ENCODE data around the gene RBM28. TPM values are rescaled to one million over a fixed set of nuclear protein-coding genes. Genes with fewer than 3 reads are reported as not detected.

The RBM28 gene
- total and polyA plus RNA-seq, 7 donors, result 22.8 to 45.0 (median 28.8) TPM

DNA sequence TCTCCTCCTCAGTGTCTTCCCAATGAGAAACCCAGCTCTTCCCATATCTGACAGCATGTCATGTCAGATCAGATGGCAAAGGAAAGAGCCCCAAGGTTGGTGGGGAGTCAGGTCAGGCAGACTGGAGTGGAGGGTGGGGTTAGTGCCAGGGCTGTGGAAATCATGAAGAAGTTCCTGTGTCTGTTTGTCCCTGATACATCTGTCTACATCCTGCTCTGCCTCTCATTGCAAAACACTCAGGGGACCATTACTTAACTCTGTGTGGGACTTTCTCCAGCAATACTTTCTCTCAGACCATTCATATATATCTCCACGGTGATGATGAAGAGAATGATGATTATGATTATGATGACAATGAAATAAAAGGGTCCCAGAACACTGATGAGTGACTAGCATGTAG is 14.5 kb upstream of the RBM28 start:
- Histone ChIP-seq H3K4me3 (no peak overlapping the region), H3K27ac (no peak overlapping the region)
- 70 to 90% (median 87%) methylated on average over 1 of the region's 1 CpG for WGBS, 3 donors

DNA sequence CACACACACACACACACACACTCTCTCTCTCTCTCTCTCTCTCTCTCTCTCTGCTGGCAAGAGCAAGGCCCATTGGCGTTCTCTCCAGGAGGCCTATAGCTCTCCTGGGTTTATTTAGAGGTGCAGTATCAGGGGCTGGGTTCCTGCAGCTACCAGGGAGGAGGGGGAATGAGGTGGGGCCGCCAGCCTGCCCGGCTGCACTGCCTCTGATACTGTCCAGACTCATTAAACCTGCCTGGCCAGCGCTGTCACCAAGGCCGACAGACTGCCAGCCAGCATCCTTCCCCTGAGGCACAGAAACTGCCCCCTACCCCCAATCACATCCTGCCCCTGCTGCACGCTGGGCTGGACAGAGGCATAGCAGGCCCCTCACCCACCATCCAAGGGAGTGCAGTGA is 13.5 kb upstream of the RBM28 start:
- 79 to 87% (median 81%) methylated on average over 5 to 6 of the region's 6 CpGs for WGBS, 3 donors
- ATAC-seq (no peak), DNase-seq (no peak)
- Histone ChIP-seq H3K27ac (no peak overlapping the region), H3K4me3 (no peak overlapping the region), H3K4me1 (peaks cover 9% of the 10 kb centered on the region), H3K36me3 (ENCODE audit: insufficient read depth in 1 of 2, low read depth in 1 of 2) (no peaks in the 10 kb centered on the region), H3K9me3 (no peaks in the 10 kb centered on the region), H3K27me3 (ENCODE audit: insufficient read depth in 3 of 3, low read length in 2 of 3) (no peaks in the 10 kb centered on the region)
- intact Hi-C loops (cut with DNase I), result no loop called here
- TF ChIP-seq, protein P1, sequence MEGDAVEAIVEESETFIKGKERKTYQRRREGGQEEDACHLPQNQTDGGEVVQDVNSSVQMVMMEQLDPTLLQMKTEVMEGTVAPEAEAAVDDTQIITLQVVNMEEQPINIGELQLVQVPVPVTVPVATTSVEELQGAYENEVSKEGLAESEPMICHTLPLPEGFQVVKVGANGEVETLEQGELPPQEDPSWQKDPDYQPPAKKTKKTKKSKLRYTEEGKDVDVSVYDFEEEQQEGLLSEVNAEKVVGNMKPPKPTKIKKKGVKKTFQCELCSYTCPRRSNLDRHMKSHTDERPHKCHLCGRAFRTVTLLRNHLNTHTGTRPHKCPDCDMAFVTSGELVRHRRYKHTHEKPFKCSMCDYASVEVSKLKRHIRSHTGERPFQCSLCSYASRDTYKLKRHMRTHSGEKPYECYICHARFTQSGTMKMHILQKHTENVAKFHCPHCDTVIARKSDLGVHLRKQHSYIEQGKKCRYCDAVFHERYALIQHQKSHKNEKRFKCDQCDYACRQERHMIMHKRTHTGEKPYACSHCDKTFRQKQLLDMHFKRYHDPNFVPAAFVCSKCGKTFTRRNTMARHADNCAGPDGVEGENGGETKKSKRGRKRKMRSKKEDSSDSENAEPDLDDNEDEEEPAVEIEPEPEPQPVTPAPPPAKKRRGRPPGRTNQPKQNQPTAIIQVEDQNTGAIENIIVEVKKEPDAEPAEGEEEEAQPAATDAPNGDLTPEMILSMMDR (IDR thresholded peaks at IDR 0.05), result no peak

More for the DNA sequence above, 14.5 kb upstream of the RBM28 start:
- H3K9me3 ChIP-seq, result no peaks in the 10 kb centered on the region
- no peaks in the 10 kb centered on the region for H3K27me3 ChIP-seq (ENCODE audit: insufficient read depth in 3 of 3, low read length in 2 of 3)
- H3K4me1 ChIP-seq, result peaks cover 5% of the 10 kb centered on the region
- TF ChIP-seq, protein P1 (IDR thresholded peaks at IDR 0.05), result no peak
- DNase-seq (no peak), ATAC-seq (no peak)
- H3K36me3 ChIP-seq (ENCODE audit: insufficient read depth in 1 of 2, low read depth in 1 of 2), result no peaks in the 10 kb centered on the region
- intact Hi-C loops (cut with DNase I), result no loop called here

GRCh38 chr7:128356546-128357216 is 13.0 kb upstream of the RBM28 start:
- ATAC-seq, result no peak
- intact Hi-C loops (cut with DNase I), result no loop called here
- no peak overlapping the region for H3K4me3 ChIP-seq
- H3K9me3 ChIP-seq, result no peaks in the 10 kb centered on the region
- DNase-seq, result no peak
- H3K27me3 ChIP-seq (ENCODE audit: insufficient read depth in 3 of 3, low read length in 2 of 3), result no peaks in the 10 kb centered on the region
- WGBS, 3 donors, result 72 to 87% (median 84%) methylated on average over 2 of the region's 2 CpGs
- H3K36me3 ChIP-seq (ENCODE audit: insufficient read depth in 1 of 2, low read depth in 1 of 2), result no peaks in the 10 kb centered on the region
- H3K27ac ChIP-seq, result no peak overlapping the region
- H3K4me1 ChIP-seq, result peaks cover 5% of the 10 kb centered on the region
- TF ChIP-seq, protein P1 (IDR thresholded peaks at IDR 0.05), result no peak

GRCh38 chr7:128353610-128354009 is 9.9 kb upstream of the RBM28 start:
- peaks cover 0 to 8% (median 0%) of the 10 kb centered on the region in 3 donors for H3K27me3 ChIP-seq (ENCODE audit: insufficient read depth in 3 of 3, low read length in 2 of 3)
- H3K36me3 ChIP-seq (ENCODE audit: insufficient read depth in 1 of 2, low read depth in 1 of 2), result no peaks in the 10 kb centered on the region
- no peak for ATAC-seq
- H3K9me3 ChIP-seq, result no peaks in the 10 kb centered on the region
- intact Hi-C loops (cut with DNase I), result no loop called here
- no peak for DNase-seq
- 94 to 100% (median 96%) methylated on average over 1 of the region's 1 CpG for WGBS, 3 donors
- H3K4me3 ChIP-seq, result no peak overlapping the region
- H3K4me1 ChIP-seq, result peaks cover 5% of the 10 kb centered on the region
- H3K27ac ChIP-seq, result no peak overlapping the region
- TF ChIP-seq, protein P1 (IDR thresholded peaks at IDR 0.05), result no peak

DNA sequence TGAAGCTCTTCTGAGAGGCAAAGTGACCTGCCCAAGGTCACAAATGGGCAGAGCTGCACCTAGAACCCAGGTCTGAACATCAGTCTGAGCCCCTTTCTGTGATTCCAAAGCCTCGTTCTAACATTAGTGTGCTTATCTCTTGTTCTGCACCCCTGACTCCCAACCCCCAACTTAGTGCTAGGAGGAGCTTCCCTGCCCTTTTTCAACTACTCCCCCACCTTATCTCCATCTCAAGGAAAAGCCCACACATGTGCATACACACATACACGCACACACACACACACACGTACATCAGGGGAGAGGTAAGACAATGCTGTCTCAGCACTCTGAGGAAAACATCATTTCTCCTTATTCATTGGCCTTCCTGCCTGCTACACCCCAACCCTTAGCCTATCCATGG is 9.5 kb upstream of the RBM28 start:
- ATAC-seq (no peak), DNase-seq (no peak)
- Histone ChIP-seq H3K4me1 (peaks cover 5% of the 10 kb centered on the region), H3K9me3 (no peaks in the 10 kb centered on the region), H3K36me3 (ENCODE audit: insufficient read depth in 1 of 2, low read depth in 1 of 2) (no peaks in the 10 kb centered on the region), H3K27ac (no peak overlapping the region), H3K4me3 (no peak overlapping the region), H3K27me3 (ENCODE audit: insufficient read depth in 3 of 3, low read length in 2 of 3) (peaks cover 0 to 8% (median 0%) of the 10 kb centered on the region in 3 donors)
- TF ChIP-seq, protein P1 (IDR thresholded peaks at IDR 0.05), result no peak
- 85 to 92% (median 91%) methylated on average over 3 of the region's 3 CpGs for WGBS, 3 donors
- intact Hi-C loops (cut with DNase I), result no loop called here
